ENCODE measurements around the gene GLI2.

The GLI2 gene

DNA sequence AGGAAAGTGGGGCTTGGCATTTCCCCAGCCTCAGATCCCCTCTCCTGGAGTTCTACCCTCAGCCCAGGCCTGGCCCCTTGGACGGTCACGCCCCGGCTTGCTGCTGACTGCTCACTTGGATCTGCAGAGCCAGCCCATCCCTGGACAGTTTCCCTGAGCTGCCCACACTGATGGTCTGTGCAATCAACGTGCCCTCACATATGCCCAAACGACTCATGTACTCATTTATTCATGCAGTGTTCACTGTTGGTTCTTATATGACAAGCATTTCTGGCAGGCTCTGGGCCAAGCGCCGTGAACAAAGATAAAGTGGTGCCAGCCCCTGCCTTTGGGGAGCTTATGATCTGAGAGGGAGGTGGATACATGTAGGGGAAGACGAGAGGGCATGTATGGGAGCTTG, 20.3 kb upstream of the GLI2 start:
- no peak for DNase-seq (ENCODE audit: low read depth)

DNA sequence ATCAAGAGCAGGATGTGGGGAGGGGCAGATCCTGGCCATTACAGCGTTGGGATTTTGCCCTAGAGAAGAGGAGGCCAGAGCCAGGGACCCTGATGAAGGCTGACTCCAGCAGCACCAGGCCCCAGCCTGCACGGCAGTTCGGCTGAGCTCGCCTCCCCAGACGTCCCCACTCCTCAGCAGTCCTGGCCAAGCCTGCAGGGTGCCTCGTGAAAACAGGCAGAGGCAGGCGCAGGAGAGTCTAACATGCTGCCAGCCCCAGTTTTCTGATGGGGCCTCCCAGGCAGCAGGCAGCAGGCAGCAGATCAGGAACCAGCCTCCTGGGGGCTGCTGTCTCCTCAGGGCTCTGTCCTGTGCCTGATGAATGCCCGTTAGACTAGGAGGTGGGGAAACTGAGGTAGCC, 19.7 kb upstream of the GLI2 start:
- DNase-seq (ENCODE audit: low read depth), result no peak

DNA sequence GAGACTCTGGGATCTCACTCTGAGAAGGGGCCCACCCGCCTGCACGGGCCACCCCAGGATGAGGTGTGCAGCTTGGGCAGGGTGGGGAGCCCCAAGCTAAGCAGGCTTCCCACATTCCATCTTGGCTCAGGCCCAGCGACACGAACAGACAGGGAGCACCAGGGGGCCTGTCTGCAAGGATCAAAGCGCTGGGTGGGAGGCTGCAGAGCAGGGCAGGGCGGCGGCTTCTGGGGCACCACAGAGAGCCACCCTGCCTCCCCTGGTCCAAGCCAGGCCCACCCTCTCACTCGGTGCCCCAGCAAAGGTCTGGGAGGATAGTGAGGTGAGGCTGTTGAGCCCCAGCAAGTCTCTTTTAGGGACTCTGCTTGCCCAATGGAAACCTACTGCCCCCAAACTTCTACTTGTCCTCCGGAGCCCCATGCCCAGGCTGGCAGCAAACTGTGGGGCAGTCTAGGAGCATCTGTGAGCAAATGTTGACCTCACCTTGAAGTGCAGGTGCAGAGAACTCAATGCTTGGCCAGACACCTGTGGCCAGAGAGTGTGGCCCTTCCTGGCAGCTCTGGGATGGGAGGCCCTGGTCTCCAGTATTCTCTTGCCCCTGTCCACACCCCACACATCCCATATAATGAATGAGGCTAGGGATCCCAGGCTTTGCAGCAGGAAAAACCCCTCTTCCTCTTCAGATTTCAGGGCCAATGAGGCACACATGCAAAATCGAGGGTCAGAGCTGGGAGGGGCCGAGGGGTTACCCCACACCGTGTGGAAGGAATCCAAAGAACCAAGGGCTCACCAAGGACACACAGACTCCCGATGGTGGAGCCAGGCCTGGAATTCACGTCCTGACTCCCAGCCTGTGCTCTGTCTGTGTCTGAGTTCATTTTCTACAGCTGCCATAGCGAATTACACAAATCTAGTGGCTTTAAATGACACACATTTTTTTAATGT, 18.8 kb upstream of the GLI2 start:
- no peak for DNase-seq (ENCODE audit: low read depth)

DNA sequence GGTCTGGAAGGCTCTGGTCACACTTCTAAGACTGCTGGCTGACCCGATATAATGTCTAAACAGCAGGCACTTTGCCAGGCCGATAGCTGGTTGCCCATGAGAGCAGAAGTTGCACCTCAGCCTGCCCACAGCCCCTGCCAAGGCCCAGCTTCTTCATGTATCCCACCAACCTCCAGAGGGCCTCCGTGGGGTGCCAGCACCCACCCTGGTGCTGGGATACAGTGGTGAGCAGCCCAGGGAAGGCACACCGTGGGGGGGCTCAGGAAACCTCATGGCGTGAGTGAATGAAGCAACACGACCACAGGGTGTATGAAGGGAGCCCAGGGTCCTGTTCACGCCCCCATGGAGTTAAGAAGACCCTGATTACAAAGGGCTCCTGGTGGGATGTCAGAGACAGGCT, 16.2 kb upstream of the GLI2 start:
- no peak for DNase-seq (ENCODE audit: low read depth)

DNA sequence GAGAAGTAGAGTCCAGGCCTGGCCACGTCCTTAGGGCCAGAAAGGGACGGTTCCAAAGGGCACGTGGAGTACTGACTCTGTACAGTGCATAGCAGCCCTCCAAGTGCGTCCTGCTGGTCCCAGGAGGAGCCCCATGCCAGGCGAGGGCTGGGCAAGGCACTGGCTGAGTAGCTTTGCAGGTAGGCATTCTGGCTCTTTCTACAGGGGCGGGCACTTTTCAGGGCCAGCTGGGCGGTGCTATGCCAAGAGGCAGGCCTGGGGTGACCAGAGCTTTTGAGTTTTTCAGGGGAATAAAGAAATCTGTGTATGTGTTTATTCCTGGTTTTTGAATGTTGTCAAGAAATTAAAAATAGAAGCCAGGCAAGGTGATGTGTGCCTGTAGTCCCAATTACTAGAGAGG, 15.4 kb upstream of the GLI2 start:
- no peak for DNase-seq (ENCODE audit: low read depth)

DNA sequence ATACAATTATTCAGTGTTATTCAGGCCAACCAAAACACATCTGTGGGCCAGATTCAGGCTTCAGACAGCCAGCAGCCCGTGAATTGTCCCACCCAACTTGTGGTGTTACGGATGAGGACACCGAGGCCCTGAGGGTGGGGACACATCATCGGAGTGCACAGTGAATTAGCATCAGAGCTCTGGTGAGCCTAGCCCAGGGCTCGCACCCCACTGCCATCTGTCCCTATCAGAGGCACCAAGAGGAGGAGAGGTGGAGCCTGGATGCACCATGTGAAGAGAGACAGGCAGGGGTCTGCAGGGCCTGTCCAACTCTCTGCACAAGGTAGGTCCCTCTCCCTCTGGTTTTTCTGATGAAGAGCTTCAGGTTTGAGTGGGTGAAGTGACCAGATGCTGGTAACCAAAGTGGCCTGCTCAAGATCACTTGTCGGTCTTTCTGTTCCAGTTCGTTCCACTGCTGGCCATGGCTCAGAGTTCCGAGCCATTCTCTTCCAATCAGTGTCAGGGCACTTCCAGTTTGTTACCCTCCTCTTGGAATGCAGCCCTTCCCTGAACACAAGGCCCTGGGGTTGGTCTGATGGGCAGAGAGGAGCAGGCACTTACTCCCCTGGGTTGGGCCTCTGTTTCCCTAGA, 14.8 kb upstream of the GLI2 start:
- DNase-seq (ENCODE audit: low read depth), result no peak

DNA sequence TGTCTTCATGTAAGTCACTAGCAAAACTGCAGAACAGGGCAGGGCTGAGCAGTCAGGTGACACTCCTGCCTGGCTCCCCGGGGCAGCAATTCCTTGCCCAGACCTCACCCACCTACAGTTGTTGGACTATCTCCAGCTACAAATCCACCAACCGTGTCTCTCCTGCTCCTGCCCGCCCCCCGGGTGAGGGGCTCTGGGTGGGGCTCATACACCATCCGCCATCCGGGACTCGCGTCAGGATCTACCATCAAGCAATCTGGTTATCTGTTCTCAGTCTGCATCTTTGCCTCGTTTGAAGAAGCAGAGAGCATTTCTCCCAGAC, 13.5 kb upstream of the GLI2 start:
- DNase-seq (ENCODE audit: low read depth), result no peak

DNA sequence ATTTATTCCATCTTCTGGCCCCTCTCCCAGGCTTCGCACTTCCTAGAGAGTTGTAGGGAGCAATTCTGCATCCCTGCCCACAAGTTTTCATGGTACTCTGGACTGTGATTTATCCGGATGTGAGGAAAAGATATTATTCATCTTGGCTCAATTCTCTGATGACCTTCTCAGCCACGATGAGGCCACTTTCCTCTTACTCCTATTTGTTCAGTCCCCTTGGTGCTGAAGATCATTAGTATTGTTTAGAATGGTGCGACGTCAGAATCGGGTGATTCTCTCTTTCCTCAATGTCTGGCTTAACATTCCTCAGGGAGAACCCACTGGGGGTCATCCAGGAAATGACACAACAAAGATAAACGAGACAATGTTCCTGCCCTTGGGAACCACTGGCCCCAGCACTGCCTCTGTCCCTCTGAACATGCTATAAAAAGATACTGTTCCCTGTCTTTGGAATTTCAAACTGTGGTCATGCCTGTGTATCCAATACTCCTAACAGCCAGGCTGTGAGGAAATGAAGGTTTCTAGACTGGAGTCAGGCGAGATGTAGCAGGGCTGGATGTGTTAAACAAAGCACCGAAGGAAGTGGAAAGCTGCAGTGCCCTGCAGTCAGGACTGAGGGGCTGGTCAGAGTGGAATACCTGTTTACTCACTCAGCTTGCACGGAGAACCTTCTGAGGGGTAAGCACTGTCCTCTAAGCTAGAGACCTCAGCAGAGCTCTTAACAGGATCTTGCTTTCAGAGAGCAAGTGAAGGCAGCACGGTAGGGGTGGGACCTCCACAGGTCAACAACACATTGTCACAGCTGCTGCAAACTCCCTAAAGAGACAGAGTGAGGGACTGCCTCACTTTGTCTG, 12.9 kb upstream of the GLI2 start:
- peak; percentile 50 for DNase-seq (ENCODE audit: low read depth)

DNA sequence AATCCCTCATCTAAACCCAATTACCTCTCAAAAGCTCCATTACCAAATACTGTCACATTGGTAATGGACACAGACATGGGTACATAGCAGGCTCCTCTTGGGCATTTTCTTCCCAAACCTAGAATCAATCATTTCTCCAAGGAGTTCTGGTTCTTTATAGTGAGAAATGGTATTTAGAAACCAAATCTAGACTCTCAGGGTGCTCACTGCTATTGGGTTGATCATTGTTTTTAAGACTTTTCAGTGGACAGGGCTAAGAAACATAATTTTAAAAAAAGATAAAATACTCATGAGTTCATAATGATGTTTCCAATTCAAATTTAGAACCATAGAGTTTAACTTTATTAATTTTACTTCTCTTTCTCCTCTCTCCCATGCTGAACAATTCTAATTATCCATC, 9.4 kb upstream of the GLI2 start:
- no peak for DNase-seq (ENCODE audit: low read depth)

DNA sequence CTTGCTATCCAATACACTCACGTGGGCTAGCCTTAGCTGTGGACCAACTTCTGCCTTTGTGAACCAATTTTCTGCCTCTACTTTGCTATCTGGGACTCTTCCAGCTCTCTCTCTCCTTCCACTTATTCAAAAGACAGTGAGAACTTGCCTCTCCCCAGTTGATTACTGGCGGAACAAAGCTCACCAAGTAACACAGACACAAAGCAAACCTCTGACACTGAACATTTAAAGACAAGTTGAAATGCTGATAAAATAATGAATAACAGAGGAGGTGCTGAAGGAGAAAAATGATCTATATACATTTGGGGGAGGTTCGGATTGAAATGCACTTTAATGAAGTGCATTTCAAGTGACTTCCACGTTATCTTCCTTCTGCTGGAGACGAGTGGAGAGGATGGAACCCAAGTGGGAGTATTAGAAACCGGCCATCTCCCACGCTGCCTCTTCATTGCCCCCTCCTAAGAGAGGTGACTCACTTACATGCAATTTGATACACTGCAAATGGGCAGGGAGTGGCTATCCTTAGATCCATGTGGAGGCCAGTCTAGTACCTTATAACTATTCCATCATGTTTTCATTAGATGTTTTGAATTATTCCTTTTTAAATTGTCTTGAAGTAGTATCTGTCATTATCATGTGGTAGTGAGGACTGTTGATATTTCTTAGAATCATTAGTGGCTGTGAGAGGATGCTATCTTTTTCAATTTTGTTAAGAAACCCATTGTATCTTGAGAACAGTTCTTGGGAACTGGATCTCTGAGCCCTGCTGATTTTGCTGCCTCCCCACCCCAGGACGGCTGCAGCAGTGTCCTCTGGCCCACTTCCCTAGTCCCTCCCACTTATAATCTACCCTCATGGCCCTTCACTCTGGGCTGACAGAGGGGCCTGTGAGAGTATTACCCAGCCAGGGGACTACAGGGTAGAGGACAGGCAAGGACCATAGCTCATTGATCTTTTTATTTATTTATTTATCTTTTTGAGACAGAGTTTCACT, 6.0 kb upstream of the GLI2 start:
- DNase-seq (ENCODE audit: low read depth), result peak; percentile 95

DNA sequence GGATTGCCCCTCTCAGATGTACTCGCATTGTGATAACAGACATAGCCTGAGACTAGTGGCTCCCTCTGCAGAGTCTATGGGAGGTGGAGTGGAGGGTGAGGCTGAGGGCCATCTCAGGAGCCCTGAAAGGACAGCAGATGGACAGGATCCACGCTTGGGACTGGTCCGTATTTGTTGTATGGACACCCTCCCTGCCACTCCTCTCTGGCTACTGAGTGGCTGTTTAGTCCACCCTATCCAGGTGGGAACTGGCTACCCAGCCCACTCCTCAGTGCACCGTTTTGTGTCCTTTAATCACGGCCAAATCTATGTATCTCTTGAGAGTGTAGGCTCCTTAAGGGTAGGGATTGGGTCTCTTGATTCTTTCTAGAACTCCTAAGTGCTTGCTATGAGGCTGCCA, 4.5 kb upstream of the GLI2 start:
- DNase-seq (ENCODE audit: low read depth), result no peak

DNA sequence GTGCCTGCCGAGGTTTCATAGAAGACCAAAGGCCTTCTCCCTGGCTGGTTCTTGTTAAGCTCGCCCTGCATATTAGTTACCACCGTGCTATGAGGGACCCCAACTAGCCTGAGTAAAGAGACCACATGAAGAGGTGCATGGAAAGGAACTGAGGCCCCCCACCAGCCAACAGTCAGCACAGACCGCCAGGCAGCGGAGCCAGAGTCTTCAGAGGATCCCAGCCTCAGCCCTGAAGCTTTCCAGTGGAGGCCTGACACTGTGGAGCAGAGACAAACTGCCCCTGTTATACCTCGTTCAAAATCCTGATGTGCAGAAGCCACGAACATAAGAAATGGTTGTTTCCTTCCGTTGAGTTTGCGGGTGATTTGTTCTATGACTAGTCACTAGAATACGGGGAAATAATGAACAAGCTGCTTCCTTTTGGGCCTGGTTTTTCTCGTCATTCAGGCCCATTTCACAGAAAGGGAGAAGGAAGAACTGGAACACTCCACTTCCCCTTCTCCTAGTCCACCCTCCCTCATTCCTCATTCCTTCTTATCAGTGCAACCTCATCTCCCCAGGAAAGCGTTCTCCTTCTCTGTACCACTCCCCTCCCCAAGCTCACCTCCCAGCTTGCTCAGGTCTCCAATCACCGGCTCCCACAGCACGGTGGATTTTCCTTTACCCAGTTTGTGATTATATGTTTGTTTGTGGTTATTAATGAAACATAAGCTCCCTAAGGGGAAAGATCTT, 3.0 kb upstream of the GLI2 start:
- no peak for DNase-seq (ENCODE audit: low read depth)

DNA sequence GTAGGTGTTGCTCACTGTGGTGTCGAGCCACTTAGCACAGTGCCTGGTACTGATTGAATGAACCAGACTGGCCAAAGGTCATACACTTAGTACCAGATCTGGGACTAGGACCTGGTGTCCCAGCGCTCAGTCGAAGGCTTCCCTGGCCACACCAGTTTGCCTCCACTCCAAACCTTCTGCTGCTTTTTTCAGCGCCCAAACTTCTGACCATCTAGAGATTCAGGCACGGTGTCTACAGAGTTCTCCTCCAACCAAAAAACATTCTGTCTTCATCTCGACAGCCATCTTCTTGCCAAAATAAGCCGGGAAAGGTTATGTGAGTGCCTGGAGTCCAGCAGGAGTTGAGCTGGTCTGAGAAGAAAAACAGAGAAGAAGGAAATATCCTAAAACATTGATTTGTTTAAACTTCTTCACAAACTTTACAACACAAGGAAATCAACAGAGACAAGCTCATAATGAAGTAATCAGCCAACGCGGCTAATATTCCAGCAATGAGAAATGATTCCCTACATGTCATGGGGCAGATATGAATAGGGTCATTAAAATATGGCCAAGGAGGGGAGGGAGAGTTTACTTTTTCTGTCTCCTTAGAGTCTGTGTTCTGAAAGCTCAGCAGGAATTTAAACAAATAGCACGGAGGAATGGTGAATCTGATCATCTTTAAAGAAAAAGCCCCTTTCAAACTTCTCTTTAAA, 2.3 kb upstream of the GLI2 start:
- DNase-seq (ENCODE audit: low read depth), result no peak

DNA sequence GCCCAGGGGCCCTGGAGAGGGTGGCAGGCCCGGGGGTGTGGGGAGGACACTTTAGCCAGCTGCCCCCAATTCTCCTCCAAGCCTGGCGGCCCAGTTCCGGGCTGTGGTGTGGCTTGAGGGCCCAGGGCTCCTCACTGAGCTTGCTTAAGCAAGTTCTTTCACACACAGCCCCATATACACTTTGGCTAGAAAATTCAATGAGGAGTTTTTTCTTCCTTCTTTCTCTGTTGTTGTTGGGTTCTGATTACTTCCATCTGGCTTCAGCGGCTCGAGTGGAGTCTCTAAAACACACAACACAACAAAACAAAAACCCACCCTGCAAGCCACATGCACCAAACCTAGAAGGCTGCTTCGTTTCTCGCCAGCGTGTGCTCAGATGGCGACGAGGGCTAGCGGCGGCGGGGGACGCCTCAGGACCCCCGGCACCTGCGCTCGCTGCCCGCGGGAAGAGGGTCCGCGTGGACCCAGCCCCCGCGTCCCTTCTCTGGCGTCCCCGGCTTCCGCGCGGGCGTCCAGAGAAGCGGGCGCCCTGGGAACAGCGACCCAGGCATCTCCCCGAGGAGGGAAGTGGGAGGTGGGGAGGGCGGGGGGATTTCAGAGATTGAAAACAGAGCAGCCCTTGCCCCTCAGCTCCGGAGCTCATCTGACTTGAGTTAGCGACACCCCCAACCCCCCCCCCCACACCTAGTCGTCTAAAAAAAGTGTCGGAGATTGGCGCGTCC, 577 bp upstream of the GLI2 start:
- no peak for DNase-seq (ENCODE audit: low read depth)

DNA sequence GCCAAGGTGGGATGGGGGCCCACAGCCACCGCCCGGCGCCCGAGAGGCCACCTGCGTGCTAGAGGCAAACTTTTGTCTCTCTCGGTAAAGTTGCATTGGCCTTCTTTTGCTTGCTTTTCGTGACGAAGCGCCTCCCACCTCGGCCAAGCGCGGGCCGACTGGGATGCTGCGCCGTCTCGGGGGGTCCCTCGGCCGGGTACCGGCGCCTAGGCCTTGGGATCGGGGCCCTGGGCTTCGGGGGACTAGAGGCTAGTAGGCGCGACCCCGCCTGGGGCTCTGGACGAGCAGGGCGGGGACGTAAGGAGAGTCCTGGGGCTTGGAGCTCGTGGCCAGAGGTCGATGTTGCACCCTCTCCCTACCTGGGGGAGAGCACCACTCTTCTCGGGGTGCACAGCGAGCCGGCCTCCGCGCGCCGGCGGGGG, 545 bp downstream of the GLI2 start:
- no peak for DNase-seq (ENCODE audit: low read depth)

DNA sequence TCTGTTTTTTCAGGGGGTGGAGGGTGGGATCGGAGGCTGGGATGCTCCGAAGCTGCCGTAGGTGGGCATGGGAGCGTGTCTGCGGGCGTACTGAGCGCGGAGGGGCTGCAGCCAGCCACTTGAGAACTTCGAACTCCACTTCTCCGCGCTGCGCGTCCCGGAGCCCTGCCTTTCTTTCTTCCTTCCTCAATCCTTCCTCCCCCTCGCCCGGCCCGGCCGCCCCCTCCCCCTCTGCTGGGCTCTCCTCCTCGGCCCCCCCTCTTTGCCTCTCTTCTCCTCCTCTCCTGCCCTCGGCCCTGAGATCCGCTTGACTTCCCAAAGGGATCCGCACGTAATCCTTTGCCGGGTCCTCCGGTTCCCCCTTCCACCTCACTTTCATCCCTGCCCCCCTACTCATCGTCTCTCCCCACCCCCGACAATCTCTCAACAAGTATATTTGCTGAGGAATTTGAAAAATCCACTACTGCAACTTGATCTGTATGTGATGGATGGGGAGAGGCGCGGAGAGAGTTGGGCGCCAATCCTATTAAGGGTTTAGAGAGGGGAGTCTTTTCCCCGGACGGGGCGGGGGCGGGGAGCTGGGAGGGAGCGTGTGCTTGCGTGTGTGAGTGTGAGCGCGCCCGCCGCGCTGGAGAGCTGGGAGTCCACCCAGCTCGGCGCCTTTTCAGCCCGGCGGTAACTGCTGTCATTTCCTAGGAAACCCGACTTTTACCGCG, 1.1 kb downstream of the GLI2 start:
- peak; percentile 86 for DNase-seq (ENCODE audit: low read depth)

DNA sequence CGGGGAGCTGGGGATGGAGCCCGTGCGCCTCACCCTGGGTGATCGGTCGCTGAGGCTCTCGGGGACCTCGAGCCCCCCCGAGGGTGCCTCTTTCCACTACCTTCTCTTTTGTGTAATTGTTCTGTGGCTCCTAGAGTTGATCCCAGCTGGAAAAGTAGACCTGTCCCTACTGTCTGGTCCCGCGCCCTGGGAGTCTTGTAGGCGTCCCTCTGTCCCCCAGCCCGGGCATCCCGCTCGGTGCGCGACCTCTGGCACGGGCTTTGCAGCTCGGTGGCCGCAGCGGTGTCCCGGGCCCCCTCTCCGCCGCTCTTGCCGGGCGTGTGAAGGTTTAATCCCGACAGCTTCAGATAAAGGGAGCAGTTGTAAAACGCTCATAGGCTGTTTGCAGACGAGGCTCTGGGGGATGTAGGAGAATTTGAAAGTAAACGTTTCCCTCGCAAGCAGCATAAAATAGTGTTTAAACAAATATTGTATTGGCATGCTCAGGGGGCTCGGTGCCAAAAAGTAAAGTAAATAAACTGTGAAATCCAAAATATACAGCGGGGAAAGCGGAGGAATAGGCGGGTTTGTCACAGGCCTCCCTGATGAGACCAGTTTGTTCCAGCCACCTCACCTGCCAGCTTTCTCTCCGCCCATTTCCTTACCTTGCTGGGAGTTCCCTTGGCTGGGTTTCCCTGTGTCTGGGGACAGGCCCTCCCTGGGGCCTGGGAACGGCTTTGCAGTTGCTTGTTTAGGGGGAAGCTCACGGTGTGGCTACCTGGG, 1.9 kb downstream of the GLI2 start:
- no peak for DNase-seq (ENCODE audit: low read depth)

DNA sequence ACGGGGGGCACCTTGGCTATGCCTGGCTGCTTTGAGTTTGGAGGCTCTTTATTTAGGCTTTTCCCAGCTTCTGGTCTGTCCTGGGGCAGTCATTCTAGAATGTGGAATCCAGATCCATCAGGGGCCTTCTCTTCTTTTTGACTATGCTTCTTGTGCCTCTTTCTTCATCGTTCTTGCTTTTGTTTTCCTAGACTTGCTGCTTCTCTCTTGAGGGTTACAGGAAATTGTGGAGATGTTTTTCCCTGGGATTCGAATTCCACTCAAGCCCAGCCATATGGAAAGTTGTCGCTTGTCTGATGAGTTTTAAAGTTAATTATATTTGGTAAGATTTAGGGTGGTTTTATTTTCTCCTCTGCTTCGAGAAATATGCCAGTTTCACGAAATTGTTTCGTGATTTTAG, 2.4 kb downstream of the GLI2 start:
- no peak for DNase-seq (ENCODE audit: low read depth)
